HCT116 (cell line): ENCODE data around the gene STON2. TPM values are rescaled to one million over a fixed set of nuclear protein-coding genes. Genes with fewer than 3 reads are reported as not detected.

Source experiments
- ATAC-seq: fragments of 200-7000 bp; cut with Tn5 transposase; 2 replicates; pipeline ENCODE4 v1.9.1; 2020; ENCODE audit warnings: mild to moderate bottlenecking, moderate library complexity
- BruUV-seq: library from RNA; stranded (reverse); fragments of 400-500 nt; replicated peaks from 2 replicates; lab custom pipeline; 2021; lab: Mats Ljungman, UMichigan
- CTCF ChIA-PET: fragments of 300-600 bp; sonication (Branson Sonifier 250); formaldehyde crosslinking; loops from one replicate; lab custom pipeline; 2021; ENCODE audit warnings: antibody characterized with exemption; lab: Charles Lee
- POLR2A ChIA-PET: fragments of 300-600, 350-600 bp; sonication (Branson Sonifier 250); formaldehyde crosslinking; loops from one replicate; lab custom pipeline; 2021; ENCODE audit warnings: antibody characterized with exemption; lab: Charles Lee
- RAD21 ChIA-PET, 2 experiments: fragments of 300-600 bp; sonication (Branson Sonifier 250); formaldehyde crosslinking; loops; one replicate each; lab custom pipeline; 2023; ENCODE audit warnings: low total read pairs in 2 of 2; ENCODE audit not compliant: uncharacterized antibody in 2 of 2, unreplicated experiment in 2 of 2, low non-redundant PET in 1 of 2; lab: Charles Lee
- DNase-seq: peaks from one replicate; pipeline ENCODE4 v3.0.0-alpha.2; 2010; ENCODE audit warnings: low read depth, low spot score
- H2AFZ ChIP-seq: fragments of 200-600 bp; shearing (Covaris generic), sonication (generic); 2 replicates; pipeline ENCODE4 v1.6.1; 2017; ENCODE audit warnings: low read depth, mixed run types, mixed read lengths, antibody characterized with exemption, low read length; ENCODE audit not compliant: poor library complexity, severe bottlenecking
- H3K27ac ChIP-seq: 2 replicates; pipeline ENCODE4 v1.5.1; 2012; ENCODE audit warnings: low read depth, low read length
- H3K27me3 ChIP-seq: fragments of 200-600 bp; sonication (generic); 2 replicates; pipeline ENCODE4 v1.6.1; 2016; ENCODE audit warnings: mixed run types, low read length, mixed read lengths; ENCODE audit not compliant: insufficient read depth
- H3K36me3 ChIP-seq, 2 experiments: fragments of 200-500 bp in 1 of 2; fragments of 200-600 bp in 1 of 2; sonication (Bioruptor generic) in 1 of 2; sonication (generic) in 1 of 2; 2 replicates each; pipeline versions ENCODE4 v1.5.1 to v1.6.1; 2014 to 2016; ENCODE audit warnings: low read length in 2 of 2, inconsistent platforms in 1 of 2, mixed read lengths in 1 of 2, mixed run types in 1 of 2; ENCODE audit not compliant: insufficient read depth in 2 of 2, control insufficient read depth in 1 of 2
- H3K4me1 ChIP-seq, 2 experiments: fragments of 200-600 bp in 1 of 2; sonication (generic) in 1 of 2; 2 replicates each; pipeline versions ENCODE4 v1.5.1 to v1.6.1; 2012 to 2017; ENCODE audit warnings: low read length in 2 of 2, inconsistent platforms in 1 of 2, mild to moderate bottlenecking in 1 of 2, mixed read lengths in 1 of 2, mixed run types in 1 of 2, moderate library complexity in 1 of 2; ENCODE audit not compliant: insufficient read depth in 2 of 2, control insufficient read depth in 1 of 2
- H3K4me2 ChIP-seq: fragments of 200-600 bp; sonication (generic); 2 replicates; pipeline ENCODE4 v1.6.1; 2017; ENCODE audit warnings: mixed run types, low read length, mixed read lengths
- H3K4me3 ChIP-seq, 2 experiments: fragments of 200-600 bp in 1 of 2; sonication (generic) in 1 of 2; replicated peaks in 1 of 2; 2 replicates each; pipeline ENCODE4 v1.5.1; 2011 to 2016; ENCODE audit warnings: low read length in 2 of 2, control low read depth in 1 of 2, low read depth in 1 of 2, mild to moderate bottlenecking in 1 of 2, mixed read lengths in 1 of 2, mixed run types in 1 of 2
- H3K79me2 ChIP-seq: fragments of 200-600 bp; sonication (generic); 2 replicates; pipeline ENCODE4 v1.6.1; 2017; ENCODE audit warnings: mild to moderate bottlenecking, mixed run types, low read length, moderate library complexity, mixed read lengths; ENCODE audit not compliant: insufficient read depth
- H3K9ac ChIP-seq: fragments of 200-600 bp; sonication (generic); 2 replicates; pipeline ENCODE4 v1.6.1; 2016; ENCODE audit warnings: low read length, mixed read lengths
- H3K9me2 ChIP-seq: fragments of 200-600 bp; sonication (generic), shearing (Covaris generic); 2 replicates; pipeline ENCODE4 v1.6.1; 2017; ENCODE audit warnings: mixed run types, mild to moderate bottlenecking, moderate library complexity; ENCODE audit not compliant: insufficient read depth
- H3K9me3 ChIP-seq, 2 experiments: fragments of 200-500 bp in 1 of 2; fragments of 200-600 bp in 1 of 2; sonication (Bioruptor generic) in 1 of 2; sonication (generic) in 1 of 2; 2 replicates each; pipeline ENCODE4 v1.6.1; 2014 to 2017; ENCODE audit warnings: low read length in 2 of 2, mixed read lengths in 2 of 2, inconsistent platforms in 1 of 2, low read depth in 1 of 2, mild to moderate bottlenecking in 1 of 2, mixed run types in 1 of 2, moderate library complexity in 1 of 2; ENCODE audit not compliant: control insufficient read depth in 1 of 2, insufficient read depth in 1 of 2
- H4K20me1 ChIP-seq: fragments of 200-600 bp; sonication (generic), shearing (Covaris generic); 2 replicates; pipeline ENCODE4 v1.6.1; 2017; ENCODE audit warnings: mixed run types, mild to moderate bottlenecking, moderate library complexity; ENCODE audit not compliant: insufficient read depth
- ELF1 ChIP-seq: IDR thresholded peaks from 2 replicates; pipeline ENCODE4 v1.6.1; 2012; ENCODE audit warnings: low read depth, borderline replicate concordance
- EZH2phosphoT487 ChIP-seq: fragments of 200-600 bp; IDR thresholded peaks from 2 replicates; pipeline ENCODE4 v1.6.1; 2018; ENCODE audit warnings: antibody characterized with exemption, borderline replicate concordance
- JUND ChIP-seq: IDR thresholded peaks from 2 replicates; pipeline ENCODE4 v1.6.1; 2012
- RAD21 ChIP-seq: IDR thresholded peaks from 2 replicates; pipeline ENCODE4 v1.6.1; 2012; ENCODE audit warnings: low read depth, mild to moderate bottlenecking
- SP1 ChIP-seq: IDR thresholded peaks from 2 replicates; pipeline ENCODE4 v1.6.1; 2012; ENCODE audit warnings: low read depth
- SRF ChIP-seq: IDR thresholded peaks from 2 replicates; pipeline ENCODE4 v1.6.1; 2012; ENCODE audit warnings: low read depth
- TCF7L2 ChIP-seq: IDR thresholded peaks from 2 replicates; pipeline ENCODE4 v1.7.0; 2011; ENCODE audit warnings: borderline replicate concordance, inconsistent platforms; ENCODE audit not compliant: insufficient read depth, insufficient read length; ENCODE audit errors: extremely low read depth
- intact Hi-C: fragments of 100-400 bp; cut with micrococcal nuclease; formaldehyde crosslinking; loops from 2 replicates; pipeline ENCODE4 v1.10.0; 2022
- total RNA-seq: library from RNA; stranded (reverse); gene quantifications from one replicate; pipeline ENCODE4 v1.2.1, GENCODE V29; 2021; ENCODE audit not compliant: unreplicated experiment
- TF ChIP-seq, protein P1 (sequence below): IDR thresholded peaks from 2 replicates; pipeline ENCODE4 v1.6.1; 2012
- TF ChIP-seq, protein P2 (sequence below), 3 experiments: fragments of 200-600 bp in 1 of 3; sonication (generic) in 1 of 3; IDR thresholded peaks in 2 of 3; conservative IDR thresholded peaks in 1 of 3; 2 replicates each; pipeline ENCODE4 v1.5.1; 2012 to 2017; ENCODE audit warnings: low read depth in 2 of 3, low read length in 2 of 3, antibody characterized with exemption in 1 of 3, borderline replicate concordance in 1 of 3, control low read depth in 1 of 3, mild to moderate bottlenecking in 1 of 3, mixed read lengths in 1 of 3, mixed run types in 1 of 3, moderate library complexity in 1 of 3; ENCODE audit not compliant: insufficient read depth in 1 of 3

Gene STON2
- total RNA-seq, 1 experiment from 2014 or later: 4.1 TPM

DNA sequence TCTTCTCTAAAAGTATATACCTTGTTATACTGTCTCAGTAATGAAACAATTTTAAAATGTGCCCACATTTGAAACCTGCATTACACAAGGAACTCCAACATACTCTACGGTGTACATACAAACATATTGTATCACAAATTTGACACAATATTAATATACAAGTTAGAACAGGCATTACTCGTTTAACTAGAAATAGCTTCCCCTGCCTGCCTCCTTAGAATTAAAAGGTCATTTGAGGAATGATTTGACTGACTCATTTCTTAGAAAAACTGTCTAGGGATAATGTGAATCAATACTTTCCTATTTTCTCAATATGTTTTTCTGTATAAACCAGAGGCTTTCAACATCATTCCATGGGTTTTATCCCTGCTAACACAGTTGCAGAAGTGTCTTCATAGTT is 73.7 kb downstream of the STON2 start:
- Histone ChIP-seq H3K27ac (no peak overlapping the region), H3K4me3 (no peak overlapping the region)
- TF ChIP-seq EZH2phosphoT487 (no peak), RAD21 (no peak), TCF7L2 (no peak), JUND (no peak), SRF (no peak), ELF1 (no peak), SP1 (no peak)
- TF ChIP-seq, protein P1, sequence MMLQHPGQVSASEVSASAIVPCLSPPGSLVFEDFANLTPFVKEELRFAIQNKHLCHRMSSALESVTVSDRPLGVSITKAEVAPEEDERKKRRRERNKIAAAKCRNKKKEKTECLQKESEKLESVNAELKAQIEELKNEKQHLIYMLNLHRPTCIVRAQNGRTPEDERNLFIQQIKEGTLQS: no peak
- TF ChIP-seq, protein P2, sequence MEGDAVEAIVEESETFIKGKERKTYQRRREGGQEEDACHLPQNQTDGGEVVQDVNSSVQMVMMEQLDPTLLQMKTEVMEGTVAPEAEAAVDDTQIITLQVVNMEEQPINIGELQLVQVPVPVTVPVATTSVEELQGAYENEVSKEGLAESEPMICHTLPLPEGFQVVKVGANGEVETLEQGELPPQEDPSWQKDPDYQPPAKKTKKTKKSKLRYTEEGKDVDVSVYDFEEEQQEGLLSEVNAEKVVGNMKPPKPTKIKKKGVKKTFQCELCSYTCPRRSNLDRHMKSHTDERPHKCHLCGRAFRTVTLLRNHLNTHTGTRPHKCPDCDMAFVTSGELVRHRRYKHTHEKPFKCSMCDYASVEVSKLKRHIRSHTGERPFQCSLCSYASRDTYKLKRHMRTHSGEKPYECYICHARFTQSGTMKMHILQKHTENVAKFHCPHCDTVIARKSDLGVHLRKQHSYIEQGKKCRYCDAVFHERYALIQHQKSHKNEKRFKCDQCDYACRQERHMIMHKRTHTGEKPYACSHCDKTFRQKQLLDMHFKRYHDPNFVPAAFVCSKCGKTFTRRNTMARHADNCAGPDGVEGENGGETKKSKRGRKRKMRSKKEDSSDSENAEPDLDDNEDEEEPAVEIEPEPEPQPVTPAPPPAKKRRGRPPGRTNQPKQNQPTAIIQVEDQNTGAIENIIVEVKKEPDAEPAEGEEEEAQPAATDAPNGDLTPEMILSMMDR (IDR thresholded peaks at IDR 0.05 in 2 of 3, conservative IDR thresholded peaks at IDR 0.05 in 1 of 3; ENCODE audit: borderline replicate concordance in 1 of 3, insufficient read depth in 1 of 3, low read depth in 2 of 3, low read length in 2 of 3): no peak

More for the DNA sequence above, 73.7 kb downstream of the STON2 start:
- Histone ChIP-seq H3K79me2 (no peaks in the 10 kb centered on the region), H3K9me2 (no peaks in the 10 kb centered on the region), H2AFZ (no peak overlapping the region), H3K27me3 (no peaks in the 10 kb centered on the region), H3K4me1 (peaks cover 11 to 16% of the 10 kb centered on the region in 2 experiments; a peak in 3 of 4 replicates), H3K9ac (no peak overlapping the region), H3K36me3 (no peaks in the 10 kb centered on the region), H3K4me2 (no peak overlapping the region), H3K9me3 (no peaks in the 10 kb centered on the region), H4K20me1 (no peaks in the 10 kb centered on the region)
- POLR2A ChIA-PET: no interaction called here
- RAD21 ChIA-PET: no interaction called here
- no TSS peak for BruUV-seq
- DNase-seq (no peak), ATAC-seq (no peak)
- intact Hi-C loops: no loop called here
- CTCF ChIA-PET: no interaction called here
